Measurements from ENCODE around the gene RHAG.
"Not testable (repeated sequence)": the region's sequence is repeated elsewhere in the genome, so short reads cannot be mapped to it uniquely, and the experiment has no call there.

The RHAG gene

DNA sequence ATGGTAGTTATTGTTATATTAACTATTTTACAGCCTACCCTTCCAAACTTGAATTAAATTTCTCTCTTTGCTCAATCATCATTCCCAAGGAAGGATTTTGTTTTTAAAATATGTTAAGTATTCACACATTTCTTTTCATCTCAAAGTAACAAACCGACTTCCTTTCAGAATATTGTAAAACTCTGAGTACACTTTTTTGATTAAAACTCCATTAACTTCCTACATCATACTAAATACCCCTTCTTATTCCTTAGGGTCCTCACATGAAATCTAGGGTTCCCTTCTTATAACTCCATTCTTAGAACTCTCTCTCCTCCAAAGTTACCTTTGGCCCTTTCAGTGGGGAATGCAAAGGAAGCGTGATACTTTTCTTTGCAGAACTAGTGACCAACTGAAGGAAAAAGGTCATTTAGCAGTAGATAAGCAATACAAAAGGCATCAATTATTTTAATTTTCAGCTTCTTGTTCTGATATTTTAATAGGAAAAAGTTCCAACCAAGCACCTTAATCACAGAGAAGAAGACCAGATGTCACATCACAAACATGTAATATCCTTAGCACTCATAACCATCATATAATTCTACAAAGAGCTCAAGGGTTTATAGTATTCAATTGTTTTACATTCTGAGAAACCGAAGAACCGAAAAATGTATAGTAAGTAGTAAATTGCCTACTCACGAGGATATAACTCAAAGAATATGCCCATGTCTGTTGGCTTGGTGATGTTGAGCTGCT lies 494 bp downstream of the RHAG start:
- DNase-seq = no peak

GRCh38 chr6:49635480-49635879 lies 1.2 kb downstream of the RHAG start:
- no peak for DNase-seq

- DNase-seq = no peak
These were observed 1.8 kb downstream of the RHAG start for GRCh38 chr6:49634836-49635218.

DNA sequence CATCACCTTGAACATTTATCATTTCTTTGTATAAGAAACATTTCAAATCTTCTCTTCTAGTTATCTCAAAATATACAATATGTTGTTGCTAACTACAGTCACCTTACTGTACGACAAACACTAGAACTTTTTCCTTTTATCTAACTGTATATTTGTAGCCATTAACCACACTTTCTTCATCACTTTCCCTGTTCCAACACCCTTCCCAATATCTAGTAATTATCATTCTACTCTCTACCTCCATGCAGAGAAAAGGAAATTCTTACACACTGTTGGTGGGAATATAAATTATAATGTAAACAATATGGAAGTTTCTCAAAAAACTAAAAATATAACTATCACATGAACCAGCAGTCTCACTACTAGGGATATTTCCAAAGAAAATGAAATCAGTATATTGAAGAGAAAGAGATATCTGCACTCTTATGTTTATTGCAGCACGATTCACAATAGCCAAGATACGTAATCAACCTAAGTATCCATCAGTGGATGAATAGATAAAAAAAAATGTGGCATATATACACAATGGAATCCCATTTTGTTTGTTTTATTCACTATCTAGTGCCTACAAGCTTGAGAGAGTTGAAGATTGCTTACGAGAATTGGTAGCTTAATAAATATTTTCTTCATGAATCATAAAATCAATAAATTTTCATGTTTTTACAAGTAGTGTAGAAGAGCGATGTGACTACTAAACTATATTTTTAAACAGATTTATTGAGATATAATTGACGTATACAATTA lies 2.4 kb downstream of the RHAG start:
- no peak for DNase-seq

- DNase-seq = no peak
These were observed 3.1 kb downstream of the RHAG start for GRCh38 chr6:49633541-49633940.

DNA sequence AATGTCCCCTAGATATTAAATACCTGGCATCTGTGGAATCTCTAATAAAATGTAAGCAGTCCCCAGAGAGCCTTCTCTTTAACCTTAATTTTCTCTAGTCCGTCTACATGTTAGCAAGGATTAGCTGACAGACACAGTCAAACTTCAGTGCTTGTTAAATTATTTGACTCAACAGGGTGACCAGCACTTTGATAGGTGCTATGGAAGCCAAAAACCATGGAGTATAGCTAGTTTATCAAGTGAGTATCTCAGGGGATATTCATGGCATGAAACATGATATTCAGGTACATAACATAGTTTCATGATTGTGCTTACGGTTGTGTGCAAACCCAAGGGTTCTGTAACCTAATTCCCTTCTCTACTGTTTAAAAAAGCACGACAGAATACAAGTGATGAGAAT lies 3.9 kb downstream of the RHAG start:
- no peak for DNase-seq

GRCh38 chr6:49629485-49630088 lies 7.1 kb downstream of the RHAG start:
- not testable (repeated sequence) for DNase-seq

GRCh38 chr6:49626811-49627210 lies 9.8 kb downstream of the RHAG start:
- no peak for DNase-seq

GRCh38 chr6:49618257-49618656 lies 18.4 kb downstream of the RHAG start:
- no peak for DNase-seq

DNA sequence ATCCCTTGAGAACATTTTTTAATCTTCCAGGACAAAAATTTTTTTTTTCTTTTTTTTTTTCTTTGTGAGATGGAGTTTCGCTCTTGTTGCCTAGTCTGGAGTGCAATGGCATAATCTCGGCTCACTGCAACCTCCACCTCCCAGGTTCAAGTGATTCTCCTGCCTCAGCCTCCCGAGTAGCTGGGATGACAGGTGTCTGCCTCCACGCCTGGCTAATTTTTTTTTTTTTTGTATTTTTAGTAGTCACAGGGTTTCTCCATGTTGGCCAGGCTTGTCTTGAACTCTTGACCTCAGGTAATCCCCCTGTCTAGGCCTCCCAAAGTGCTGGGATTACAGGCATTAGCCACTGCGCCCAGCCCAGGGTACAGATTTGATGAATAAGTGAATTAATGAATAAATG lies 22.5 kb downstream of the RHAG start:
- DNase-seq = not testable (repeated sequence)

GRCh38 chr6:49609285-49609684 lies 27.4 kb downstream of the RHAG start:
- DNase-seq = no peak

- not testable (repeated sequence) for DNase-seq
These were observed 28.4 kb downstream of the RHAG start for GRCh38 chr6:49608275-49608674.

GRCh38 chr6:49607391-49607982 lies 29.2 kb downstream of the RHAG start:
- DNase-seq = no peak

DNA sequence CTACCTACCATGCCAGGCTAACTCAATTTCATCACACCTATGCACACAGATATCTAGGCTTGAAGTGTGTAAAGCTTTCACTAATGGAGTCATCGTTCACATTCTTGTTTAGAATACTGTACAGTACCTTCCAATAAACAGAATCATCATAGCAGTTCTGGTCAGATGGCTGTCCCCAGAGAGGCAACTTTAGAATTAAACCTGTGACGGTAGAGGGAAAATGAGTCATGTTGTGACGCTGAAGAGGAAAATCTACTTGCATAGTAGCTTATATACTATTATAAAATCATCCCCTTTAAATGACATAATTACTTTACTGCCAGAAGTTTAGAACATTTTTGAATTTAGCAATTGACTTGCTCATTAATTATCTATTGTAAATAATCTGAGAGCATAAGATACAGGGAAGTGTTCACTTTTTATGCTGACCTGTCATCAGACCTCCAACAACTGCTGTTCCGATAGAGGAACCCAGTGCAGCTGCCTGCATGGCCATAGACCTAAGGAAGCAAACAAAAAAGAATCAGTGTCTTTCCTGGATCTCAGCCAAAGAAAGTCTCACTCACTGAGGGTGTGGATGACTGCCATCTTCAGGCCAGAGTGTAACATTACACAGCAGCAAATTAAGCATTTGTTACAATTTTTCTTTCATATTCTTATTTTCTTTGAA lies 29.8 kb downstream of the RHAG start:
- peak; percentile 77 for DNase-seq

- DNase-seq = not testable (repeated sequence)
These were observed 32.6 kb downstream of the RHAG start for GRCh38 chr6:49604080-49604479.

- not testable (repeated sequence) for DNase-seq
These were observed 49.4 kb downstream of the RHAG start for GRCh38 chr6:49587262-49587661.

- DNase-seq = no peak
These were observed 54.1 kb downstream of the RHAG start for GRCh38 chr6:49582529-49582928.

GRCh38 chr6:49579649-49580048 lies 57.0 kb downstream of the RHAG start:
- DNase-seq = no peak

- DNase-seq = peak; percentile 16
These were observed 60.0 kb downstream of the RHAG start for GRCh38 chr6:49576618-49577017.

- no peak for DNase-seq
These were observed 66.1 kb downstream of the RHAG start for GRCh38 chr6:49570474-49571079.

GRCh38 chr6:49565855-49566254 lies 70.8 kb downstream of the RHAG start:
- DNase-seq = no peak

GRCh38 chr6:49565261-49565660 lies 71.4 kb downstream of the RHAG start:
- DNase-seq = no peak
